BE2C (cell line): ENCODE measurements around the gene CTXN3.
"Not testable (repeated sequence)": the region's sequence is repeated elsewhere in the genome, so short reads cannot be mapped to it uniquely, and the experiment has no call there.

Experiments used
- DNase-seq: peaks from one replicate; pipeline ENCODE4 v3.0.0-alpha.2; 2020
- H3K27me3 ChIP-seq: fragments of 250-450 bp; sonication (Bioruptor Pico); 2 replicates; pipeline ENCODE4 v1.5.1; 2020; ENCODE audit warnings: mild to moderate bottlenecking
- H3K36me3 ChIP-seq: fragments of 250-450 bp; sonication (Bioruptor Pico); 2 replicates; pipeline ENCODE4 v1.5.1; 2020; ENCODE audit warnings: mild to moderate bottlenecking
- H3K4me1 ChIP-seq: fragments of 250-450 bp; sonication (Bioruptor Pico); 2 replicates; pipeline ENCODE4 v1.5.1; 2020
- H3K4me3 ChIP-seq: 2 replicates; pipeline ENCODE4 v1.5.1; 2011; ENCODE audit warnings: low read depth, low read length
- H3K9me3 ChIP-seq: fragments of 250-450 bp; sonication (Bioruptor Pico); 2 replicates; pipeline ENCODE4 v1.5.1; 2020
- TF ChIP-seq, protein P1 (sequence below): IDR thresholded peaks from 2 replicates; pipeline ENCODE4 v1.5.1; 2012; ENCODE audit warnings: mild to moderate bottlenecking, low read depth, low read length

Gene CTXN3

DNA sequence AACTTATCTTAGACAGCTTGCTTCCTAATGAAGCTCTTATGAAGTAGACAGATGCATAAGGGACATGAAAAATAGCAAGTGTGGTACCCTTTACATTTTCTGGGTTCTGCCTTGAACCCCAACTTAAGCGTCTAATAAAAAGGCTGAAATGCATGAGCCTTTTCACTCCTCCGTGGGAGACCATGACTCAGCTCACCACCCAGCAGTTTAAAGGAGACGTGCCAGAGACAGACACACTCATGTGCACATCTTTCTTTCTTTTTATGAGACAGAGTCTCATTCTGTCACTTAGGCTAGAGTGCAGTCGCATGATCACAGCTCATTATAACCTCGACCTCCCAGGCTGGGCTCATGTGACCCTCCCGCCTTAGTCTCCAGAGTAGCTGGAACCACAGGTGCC lies 22.3 kb downstream of the CTXN3 start:
- 0 out of 2 replicates have a peak, but pooled peaks cover 3% of the 10 kb centered on the region for H3K27me3 ChIP-seq
- no peaks in the 10 kb centered on the region for H3K36me3 ChIP-seq
- TF ChIP-seq, protein P1, sequence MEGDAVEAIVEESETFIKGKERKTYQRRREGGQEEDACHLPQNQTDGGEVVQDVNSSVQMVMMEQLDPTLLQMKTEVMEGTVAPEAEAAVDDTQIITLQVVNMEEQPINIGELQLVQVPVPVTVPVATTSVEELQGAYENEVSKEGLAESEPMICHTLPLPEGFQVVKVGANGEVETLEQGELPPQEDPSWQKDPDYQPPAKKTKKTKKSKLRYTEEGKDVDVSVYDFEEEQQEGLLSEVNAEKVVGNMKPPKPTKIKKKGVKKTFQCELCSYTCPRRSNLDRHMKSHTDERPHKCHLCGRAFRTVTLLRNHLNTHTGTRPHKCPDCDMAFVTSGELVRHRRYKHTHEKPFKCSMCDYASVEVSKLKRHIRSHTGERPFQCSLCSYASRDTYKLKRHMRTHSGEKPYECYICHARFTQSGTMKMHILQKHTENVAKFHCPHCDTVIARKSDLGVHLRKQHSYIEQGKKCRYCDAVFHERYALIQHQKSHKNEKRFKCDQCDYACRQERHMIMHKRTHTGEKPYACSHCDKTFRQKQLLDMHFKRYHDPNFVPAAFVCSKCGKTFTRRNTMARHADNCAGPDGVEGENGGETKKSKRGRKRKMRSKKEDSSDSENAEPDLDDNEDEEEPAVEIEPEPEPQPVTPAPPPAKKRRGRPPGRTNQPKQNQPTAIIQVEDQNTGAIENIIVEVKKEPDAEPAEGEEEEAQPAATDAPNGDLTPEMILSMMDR: no peak
- no peak for DNase-seq
- H3K4me1 ChIP-seq: no peaks in the 10 kb centered on the region
- no peak overlapping the region for H3K4me3 ChIP-seq
- no peaks in the 10 kb centered on the region for H3K9me3 ChIP-seq

DNA sequence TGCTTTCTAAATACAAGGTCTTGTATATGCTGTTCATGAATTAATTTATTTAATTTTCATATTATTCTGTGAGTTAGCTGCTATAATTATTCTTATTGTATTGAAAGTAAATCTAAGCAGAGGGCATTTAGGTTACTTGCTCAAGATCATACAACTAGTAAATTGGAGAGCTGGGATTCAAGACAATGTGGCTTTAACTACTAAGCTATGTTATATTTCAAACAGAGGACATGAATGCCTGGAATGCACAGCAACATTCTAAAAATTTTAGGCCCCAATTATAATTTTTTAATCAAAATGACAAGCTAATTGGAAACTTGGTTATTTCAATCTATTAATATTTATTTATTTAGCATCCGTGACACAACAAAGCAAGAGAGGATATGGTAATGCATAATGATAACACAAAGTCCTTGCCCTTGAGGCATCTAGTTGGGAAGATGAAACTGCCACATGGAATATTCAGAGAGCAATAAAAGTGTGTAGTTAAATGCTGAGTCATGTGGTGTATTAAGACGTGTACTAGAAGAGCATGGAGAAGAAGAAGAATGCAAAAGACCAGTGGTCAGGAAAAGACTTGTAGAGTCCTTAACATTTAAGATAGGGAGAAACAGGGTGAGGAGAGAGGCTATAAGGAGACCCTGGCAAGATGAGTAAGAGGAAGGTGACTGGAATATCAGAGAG lies 24.4 kb downstream of the CTXN3 start:
- no peak for DNase-seq
- Histone ChIP-seq H3K4me1 (no peaks in the 10 kb centered on the region), H3K27me3 (0 out of 2 replicates have a peak, but pooled peaks cover 3% of the 10 kb centered on the region), H3K36me3 (no peaks in the 10 kb centered on the region), H3K9me3 (no peaks in the 10 kb centered on the region), H3K4me3 (no peak overlapping the region)
- TF ChIP-seq, protein P1: no peak

DNA sequence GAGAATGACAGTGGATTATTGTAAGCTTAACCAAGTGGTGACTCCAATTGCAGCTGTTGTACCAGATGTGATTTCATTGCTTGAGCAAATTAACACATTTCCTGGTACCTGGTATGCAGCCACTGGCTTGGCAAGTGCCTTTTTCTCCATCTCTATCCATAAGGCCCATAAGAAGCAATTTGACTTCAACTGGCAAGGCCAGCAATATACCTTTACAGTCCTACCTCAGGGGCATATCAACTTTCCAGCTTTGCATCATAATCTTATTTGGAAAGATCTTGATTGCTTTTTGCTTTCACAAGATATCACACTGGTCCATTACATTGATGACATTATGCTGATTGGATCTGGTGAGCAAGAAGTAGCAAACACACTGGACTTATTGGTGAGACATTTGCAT lies 28.1 kb downstream of the CTXN3 start:
- not testable (repeated sequence) for DNase-seq, H3K9me3 ChIP-seq, H3K36me3 ChIP-seq, H3K27me3 ChIP-seq, H3K4me3 ChIP-seq, H3K4me1 ChIP-seq

DNA sequence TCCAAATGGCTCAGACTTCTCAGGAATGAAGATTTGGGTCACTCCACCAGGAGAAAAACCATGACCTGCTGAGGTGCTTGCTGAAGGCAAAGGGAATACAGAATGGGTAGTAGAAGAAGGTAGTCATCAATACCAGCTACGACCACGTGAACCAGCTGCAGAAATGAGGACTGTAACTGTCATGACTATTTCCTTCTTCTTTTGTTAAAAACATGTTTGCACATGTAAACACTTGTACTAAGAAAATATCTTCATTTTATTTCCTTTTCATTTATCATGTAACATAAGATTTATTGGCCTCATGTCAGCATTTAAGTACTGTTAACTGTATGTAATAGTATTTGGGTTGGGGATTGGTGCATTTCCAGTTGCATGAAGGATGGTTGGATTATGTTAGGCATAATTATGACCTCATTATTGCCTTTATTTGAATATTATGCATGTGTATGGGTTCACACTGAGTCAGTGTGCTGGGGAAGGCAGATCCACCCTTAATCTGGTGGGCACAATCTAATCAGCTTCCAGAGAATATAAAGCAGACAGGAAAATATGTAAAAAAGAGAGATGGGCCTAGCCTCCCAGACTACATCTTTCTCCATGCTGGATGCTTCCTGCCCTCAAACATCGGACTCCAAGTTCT lies 30.9 kb downstream of the CTXN3 start:
- H3K9me3 ChIP-seq, H3K27me3 ChIP-seq, H3K4me3 ChIP-seq, H3K4me1 ChIP-seq, H3K36me3 ChIP-seq, DNase-seq: not testable (repeated sequence)

DNA sequence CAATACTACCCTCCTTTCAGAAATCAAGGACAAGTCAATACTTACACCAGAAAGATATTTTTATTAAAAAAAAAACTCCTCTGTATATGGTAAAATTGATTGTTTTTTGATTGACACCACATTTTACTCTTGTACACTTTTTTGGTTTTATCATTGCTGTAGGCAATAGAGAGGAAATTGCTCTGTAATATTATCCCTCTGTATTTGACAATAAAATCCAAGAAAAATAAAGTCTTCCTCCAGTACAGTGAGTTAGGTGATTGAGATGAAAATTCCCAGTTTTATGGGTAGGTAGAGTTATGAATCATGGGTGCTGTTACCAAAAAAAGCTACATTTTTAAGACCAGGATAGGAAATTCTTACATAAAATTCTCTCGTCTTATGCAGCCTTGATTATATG lies 31.7 kb downstream of the CTXN3 start:
- DNase-seq: no peak
- Histone ChIP-seq H3K4me1 (no peaks in the 10 kb centered on the region), H3K9me3 (no peaks in the 10 kb centered on the region), H3K4me3 (no peak overlapping the region), H3K36me3 (no peaks in the 10 kb centered on the region), H3K27me3 (no peaks in the 10 kb centered on the region; the same call in 1 of the 2 replicates)
- TF ChIP-seq, protein P1: no peak

DNA sequence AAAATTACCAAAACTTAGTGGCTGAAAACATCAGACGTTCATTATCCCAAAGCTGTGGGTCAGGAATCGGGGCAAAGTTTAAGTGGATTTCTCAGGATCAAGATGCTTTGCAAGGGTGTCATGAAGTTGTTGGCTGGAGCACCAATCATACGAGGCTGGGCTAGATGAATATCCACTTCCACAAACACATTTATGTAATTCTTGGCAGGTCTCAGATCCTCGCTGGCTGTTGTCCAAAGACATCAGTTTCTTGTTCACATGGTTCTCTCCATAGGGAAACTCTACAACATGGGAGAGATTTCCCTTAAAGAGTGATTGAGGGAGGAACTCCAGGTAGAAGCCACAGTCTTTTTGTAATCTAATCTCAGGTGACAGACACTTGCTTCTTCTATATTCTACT lies 34.1 kb downstream of the CTXN3 start:
- H3K4me3 ChIP-seq: no peak overlapping the region

More for the DNA sequence above, 34.1 kb downstream of the CTXN3 start:
- no peak for DNase-seq
- H3K4me1 ChIP-seq: no peaks in the 10 kb centered on the region
- H3K36me3 ChIP-seq: no peaks in the 10 kb centered on the region
- TF ChIP-seq, protein P1: no peak
- H3K9me3 ChIP-seq: no peaks in the 10 kb centered on the region
- H3K27me3 ChIP-seq: no peaks in the 10 kb centered on the region; the same call in 1 of the 2 replicates
